Measurements from ENCODE around the gene NET1.
"Not testable (repeated sequence)": the region's sequence is repeated elsewhere in the genome, so short reads cannot be mapped to it uniquely, and the experiment has no call there.

The NET1 gene

DNA sequence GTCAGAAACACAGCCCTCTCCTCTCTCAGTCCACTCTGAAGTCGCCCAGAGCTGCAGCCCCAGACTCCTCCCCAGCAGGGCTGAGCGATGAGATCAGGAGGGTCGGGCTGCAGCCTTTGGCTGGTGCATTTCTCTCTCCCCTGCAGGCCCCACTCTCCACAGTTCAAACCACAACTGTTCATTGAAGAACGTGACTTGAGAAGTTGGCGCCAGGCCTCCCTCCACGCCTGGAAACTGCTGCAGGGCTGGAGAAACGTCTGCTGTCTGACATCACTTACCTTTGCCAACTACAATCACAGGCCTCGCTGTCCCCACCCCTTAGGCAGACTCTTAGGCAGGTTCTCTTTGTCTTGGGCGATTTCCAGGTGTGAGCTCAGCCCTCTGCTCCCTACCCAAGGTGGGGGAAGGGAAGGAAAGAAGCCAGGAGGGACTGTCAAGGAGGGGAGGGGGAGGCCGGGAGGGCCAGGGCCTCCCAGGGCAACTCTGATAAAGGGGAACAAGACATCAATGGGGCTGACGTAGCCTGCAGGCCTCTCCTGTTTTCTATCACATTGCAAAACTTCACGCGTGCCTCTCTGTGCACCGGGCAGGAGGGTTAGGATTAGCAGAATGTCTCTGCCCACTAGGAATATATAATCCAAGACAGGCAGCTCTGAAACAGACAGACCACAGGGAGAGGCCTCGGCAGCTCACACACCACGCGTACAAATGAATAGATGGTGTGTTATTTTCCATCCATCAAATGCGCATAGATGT, 54.3 kb downstream of the NET1 start:
- DNase-seq (ENCODE audit: low read depth) = no peak

DNA sequence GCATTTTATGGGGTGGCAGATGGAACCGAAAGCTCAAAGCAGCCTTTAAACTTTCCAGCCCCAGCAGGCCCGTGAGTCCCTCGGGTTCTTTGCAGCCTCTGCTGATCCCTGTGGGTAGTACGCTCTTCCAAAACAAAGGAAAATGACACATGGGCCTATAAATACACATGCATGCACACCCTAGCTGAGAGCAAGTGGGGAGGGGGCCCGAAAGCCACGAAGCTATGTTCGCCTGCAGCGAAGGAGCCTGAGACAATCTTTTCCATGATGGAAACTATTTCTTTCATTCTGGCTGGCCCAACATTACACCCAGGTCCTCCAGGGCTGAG, 54.8 kb downstream of the NET1 start:
- no peak for DNase-seq (ENCODE audit: low read depth)

DNA sequence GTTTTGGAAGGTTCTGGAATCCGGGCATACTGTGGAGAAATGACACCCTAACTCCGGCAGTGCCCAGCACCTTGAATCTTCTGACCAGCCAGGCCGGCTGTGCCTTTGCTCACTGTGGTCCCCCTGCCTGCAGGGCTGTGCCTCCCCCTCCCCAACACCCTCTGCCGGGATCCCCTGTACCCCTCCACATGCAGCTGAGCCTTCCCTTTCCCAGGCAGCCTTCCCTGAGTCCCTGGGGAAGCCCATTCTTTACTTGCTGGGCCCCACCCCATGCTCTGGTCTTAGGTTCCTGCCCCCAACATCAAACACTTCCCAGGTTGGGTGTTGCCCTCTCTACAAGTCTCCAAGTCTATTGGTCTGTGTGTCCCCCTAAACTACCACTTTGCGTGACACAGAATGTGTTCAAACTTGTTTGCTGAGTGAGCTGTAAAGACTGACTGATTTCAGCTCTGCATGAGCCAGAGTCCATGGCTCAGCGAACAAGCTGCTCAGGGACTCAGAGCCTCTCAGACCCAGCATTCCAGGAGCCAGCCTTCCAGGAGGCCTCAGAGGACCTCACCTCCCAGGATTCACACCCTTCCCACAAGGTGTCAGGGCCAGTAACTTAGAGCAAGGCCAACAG, 55.4 kb downstream of the NET1 start:
- no peak for DNase-seq (ENCODE audit: low read depth)

DNA sequence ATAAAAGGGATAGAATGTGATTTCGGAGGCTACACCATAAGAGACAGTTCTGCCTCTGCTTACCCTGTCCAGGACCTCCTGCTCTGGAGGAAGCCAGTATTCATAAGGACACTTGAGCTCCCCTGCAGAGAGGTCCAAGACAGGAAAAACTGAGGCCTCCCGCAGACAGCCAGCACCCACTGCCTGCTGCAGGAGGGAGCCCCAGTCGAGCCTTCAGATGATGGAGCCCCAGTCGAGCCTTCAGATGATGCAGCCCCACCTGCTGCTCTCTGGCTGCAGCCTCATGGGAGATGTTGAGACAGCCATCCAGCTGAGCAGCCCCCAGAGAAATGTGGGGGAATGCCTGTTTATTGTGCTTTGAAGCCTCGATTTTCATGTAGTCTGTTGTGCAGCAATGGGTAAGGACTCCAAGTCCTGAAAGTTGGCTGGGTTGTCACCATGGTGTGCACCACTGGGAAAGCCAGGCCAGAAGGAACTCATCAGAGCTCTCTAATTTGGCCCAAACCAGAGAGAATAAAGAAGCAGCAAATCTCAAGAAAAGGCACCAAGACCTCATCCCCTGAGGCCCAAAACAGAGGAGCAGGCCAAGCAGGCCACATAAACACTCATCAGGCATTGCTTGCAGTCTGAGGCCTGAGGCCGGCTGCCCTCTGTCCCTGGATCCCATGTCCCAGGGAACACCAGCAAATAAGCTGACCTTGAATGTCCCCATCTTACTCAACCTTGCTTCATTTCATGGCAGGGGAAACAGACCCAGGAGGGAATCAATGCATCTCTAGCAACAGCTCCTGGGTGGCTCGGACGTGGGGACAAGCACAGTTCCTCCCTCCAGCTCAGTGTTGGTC, 56.1 kb downstream of the NET1 start:
- no peak for DNase-seq (ENCODE audit: low read depth)

DNA sequence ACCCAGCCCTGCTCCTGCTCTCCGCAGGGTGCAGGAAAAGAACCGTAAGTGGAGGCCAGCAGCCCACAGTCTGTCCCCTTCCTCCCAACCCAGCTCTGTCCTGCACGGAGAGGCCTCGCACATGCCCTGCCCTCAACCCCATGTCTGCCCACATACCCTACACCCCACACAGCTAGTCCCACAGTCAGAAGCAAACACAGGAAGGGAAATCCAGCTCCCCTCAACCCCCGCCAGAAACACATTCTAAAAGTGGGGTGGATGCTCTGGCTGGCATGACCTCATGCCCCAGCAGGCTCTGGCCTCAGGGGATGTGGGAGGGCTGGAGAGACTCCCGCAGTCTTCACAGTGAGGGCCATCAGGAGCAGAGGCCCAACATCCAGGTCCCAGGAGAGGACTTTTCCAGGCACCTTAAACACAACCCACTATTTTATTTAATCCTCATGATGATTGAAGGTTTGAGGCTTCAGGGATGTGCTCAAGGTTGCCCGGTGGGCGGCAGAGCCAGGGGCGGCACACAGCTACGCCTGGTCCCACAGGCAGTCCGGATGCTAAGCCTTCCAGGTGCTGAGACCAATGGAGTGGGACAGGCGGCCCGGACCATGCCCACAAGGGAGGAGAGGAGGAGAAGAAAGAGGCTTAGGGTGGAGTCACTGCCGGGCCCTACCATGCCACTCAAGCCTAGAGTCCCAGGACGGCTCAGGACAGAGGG, 57.1 kb downstream of the NET1 start:
- DNase-seq (ENCODE audit: low read depth) = no peak

DNA sequence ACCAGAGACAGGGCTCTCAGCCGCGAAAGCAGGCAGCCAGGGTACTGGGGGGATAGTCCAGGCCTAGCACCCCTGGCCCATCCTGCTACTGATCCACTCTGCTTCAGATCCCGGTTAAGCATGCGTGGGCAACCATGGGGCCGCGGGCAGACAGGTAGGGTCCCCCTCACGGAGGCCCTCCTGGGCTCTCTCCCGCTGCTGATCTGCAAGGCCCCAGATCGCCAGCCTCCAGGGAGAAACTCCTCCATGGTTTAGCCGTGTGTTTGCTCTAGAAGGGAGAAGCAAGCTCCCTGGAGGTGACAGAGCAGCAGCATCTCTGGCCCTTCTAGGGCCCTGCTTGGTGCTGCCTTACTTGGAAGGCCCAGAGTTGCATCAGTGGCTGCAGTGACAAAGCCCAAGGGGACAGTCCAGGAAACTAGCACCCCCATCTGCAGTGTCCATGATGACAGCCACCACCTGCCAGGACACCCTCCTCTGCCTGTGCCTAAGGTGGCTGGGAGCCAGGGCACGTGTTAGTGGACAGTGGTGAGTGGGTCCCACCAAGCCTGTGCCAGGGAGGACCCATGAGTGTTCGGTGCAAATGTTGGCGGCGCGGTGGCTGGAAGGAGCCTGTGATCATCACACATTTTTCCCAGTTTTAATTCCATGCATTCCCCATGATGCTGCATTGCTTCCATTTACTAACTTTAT, 57.9 kb downstream of the NET1 start:
- DNase-seq (ENCODE audit: low read depth) = no peak

DNA sequence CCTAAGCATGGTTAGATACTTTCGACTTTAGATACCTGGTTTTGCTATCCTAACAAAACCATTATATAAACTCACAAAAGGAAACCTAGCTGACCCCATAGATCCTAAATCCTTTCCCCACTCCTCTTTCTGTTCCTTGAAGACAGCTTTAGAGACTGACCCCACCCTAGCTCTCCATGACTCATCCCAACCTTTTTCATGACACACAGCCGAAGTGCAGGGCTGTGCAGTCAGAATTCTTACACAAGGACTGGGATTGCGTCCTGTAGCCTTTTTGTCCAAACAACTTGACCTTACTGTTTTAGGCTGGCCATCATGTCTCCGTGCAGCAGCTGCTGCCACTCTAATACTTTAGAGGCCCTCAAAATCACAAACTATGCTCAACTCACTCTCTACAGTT, 62.3 kb downstream of the NET1 start:
- DNase-seq (ENCODE audit: low read depth) = not testable (repeated sequence)

DNA sequence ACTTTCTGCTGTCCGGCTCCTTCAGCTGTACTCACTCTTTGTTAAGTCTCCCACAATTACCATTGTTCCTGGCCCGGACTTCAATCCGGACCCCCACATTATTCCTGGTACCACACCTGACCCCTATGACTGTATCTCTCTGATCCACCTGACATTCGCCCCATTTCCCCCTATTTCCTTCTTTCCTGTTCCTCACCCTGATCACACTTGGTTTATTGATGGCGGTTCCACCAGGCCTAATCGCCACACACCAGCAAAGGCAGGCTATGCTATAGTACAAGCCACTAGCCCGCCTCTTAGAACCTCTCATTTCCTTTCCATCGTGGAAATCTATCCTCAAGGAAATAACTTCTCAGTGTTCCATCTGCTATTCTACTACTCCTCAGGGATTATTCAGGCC, 62.7 kb downstream of the NET1 start:
- not testable (repeated sequence) for DNase-seq (ENCODE audit: low read depth)

DNA sequence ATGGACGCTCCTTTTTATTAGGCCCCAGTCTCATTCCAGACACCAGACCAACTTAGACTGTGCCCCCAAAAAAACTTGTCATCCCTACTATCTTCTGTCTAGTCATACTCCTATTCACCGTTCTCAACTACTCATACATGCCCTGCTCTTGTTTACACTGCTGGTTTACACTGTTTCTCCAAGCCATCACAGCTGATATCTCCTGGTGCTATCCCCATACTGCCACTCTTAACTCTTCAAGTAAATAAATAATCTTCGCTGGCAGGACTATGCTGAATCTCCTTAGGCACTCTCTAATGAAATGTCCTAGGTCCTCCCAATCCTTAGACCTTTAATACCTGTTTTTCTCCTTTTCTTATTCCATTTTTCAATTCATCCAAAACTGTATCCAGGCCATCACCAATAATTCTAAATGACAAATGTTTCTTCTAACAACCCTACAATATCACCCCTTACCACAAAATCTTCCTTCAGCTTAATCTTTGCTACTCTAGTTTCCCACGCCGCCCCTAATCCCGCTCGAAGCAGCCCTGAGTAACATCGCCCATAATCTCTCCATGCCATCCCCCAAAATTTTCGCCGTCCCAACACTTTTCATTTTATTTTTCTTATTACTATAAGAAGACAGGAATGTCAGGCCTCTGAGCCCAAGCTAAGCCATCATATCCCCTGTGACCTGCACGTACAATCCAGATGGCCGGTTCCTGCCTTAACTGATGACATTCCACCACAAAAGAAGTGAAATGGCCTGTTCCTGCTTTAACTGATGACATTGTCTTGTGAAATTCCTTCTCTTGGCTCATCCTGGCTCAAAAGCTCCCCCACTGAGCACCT, 63.8 kb downstream of the NET1 start:
- not testable (repeated sequence) for DNase-seq (ENCODE audit: low read depth)

DNA sequence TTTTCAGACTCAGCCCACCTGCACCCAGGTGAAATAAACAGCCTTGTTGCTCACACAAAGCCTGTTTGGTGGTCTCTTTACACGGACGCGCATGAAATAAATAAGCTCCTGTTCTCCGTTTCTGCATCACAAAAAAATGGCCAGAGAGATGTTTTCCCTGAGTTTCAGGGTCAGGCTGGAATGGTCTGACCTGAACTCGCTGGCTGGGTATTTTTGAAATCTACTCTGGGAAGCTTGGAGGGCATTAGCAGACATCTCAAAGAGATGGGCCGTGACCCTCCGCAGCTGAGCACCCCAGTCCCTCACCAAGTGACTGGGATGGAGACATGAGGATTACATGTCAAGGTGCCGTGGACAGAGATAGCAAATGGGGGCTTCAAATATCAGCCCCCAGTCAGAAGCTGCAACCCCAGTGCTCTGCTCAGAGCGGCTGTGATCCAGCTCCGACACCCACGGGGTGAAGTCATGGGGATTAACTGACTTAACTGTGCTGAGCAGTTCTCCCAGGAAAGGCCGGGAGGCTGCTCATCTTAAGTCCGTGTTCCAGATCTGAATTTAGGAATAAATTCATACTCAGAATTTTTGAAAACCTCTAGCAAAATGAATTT, 64.7 kb downstream of the NET1 start:
- no peak for DNase-seq (ENCODE audit: low read depth)

DNA sequence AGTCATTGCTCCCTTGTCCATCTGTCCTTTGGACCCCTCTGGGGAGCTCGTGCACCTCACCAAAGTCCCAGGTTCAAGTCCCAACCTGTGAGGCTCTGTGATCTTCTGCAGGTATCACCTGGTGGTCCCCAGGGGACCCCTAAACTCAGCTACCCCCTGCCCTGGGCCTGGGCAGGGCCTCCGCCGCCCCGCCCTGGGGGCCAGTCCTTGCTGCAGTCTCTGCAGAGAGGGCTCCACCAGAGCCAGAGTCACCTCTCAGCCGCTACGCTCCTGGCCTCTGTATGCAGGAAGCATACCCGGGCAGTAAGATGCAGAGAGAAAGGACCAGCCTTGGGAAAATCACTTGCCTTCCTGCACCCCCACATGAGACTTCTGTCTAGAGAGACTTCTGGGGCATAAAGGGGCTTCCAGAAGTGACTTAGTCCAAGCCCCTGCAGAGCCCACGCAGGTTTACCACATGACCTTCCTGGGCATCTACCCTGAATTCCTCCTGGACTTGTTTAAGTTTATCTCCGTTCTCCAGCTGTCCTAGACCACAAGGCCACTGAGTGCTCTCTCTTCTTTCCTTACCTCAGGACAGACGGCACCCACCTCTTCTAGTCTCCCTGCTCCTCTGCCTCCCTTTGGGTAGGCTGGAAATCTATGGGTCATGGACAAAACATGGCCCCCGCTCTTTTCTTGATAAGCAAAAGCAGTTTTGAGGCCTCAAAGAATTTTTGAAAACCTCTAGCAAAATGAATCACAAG, 65.8 kb downstream of the NET1 start:
- no peak for DNase-seq (ENCODE audit: low read depth)

DNA sequence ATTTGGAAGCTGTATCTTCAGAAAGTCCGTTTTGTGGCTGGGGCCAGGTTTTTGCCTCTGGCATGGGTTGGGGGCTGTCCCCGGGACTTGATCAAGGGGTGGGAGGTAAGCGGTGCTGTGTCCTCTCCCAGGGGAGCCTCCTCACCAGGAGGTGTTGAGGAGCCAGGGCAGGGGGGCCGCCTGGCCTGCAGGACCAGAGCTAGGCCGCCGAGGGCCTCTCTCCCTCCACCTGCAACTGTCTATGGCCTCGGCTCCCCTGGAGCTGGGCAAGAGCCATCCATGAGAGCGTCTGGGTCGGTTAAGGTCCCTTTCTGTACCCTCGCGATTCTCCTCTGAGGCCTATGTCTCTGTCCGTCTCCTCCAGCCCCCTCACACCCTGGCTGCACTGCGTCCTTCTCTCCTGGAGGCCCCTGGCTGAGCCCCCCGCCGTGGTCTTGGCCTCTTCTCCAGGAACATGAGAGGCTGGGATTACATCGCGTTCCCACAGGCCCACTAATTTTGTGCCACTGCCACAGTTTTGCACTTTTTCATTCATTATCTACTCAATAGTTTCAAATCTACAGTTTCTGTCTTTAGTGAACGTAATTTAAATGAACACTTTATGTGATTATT, 66.4 kb downstream of the NET1 start:
- DNase-seq (ENCODE audit: low read depth) = no peak

DNA sequence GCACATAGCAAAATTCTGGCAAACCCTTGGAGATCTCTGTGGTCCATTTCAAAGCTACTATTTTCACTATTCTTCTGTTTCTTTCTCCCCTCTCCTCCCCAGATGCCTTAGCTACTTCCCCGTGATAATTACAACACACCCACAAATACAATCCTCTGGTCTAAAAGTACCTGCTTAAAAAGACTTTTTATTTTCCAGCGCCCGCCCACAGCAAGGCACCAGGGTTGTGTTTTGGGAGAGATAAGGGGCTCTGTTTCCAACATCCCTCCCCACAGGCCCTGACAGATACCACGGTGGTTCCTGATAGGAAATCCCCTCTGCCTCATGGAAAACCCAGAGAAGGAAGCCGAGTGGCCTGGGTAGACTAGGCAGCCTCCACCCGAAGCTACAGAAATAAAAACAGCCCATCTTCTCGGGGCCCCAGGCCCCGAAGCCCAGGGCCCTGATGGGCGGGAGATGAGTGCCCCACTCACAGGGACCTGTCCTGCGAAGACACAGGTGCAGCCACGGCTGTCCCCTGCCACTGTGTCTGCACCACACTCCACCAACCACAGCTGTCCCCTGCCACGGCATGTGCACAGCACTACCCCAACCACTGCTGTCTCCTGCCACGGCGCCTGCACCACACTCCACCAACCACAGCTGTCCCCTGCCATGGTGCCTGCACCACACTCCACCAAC, 67.3 kb downstream of the NET1 start:
- DNase-seq (ENCODE audit: low read depth) = no peak

DNA sequence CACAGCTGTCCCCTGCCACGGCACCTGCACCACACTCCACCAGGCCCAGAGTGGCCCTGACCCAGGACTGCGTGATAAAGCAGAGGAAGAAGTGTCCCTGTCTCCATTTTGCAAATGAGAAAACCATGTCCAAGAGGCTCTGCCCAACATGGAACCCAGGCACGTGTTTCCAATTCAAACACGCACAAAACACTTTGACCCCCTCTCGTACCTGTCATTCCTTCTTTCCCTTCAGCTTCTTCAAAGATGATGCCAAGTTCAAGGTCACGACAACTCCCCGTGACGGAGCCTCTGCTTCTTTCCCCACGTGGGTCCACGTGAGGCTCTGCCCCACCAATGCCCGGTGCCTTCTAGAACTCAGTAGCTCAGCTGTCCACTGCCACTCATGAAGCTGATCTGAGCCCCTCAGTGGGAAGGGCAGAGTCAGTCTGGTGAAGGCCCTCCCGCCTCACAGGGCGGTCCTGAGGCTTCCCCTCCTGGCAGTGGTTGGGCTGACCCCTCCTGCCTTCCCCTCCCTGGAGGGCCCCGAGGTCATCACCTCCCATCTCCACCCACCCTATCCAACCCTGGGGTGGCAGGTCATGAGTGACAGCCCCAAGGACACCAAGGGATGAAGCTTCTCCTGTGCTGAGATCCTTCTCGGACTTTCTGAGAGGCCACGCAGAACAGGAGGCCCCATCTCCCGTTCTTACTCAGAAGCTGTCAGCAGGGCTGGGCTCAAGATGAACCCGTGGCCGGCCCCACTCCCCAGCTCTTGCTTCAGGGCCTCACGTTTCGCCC, 68.0 kb downstream of the NET1 start:
- no peak for DNase-seq (ENCODE audit: low read depth)

DNA sequence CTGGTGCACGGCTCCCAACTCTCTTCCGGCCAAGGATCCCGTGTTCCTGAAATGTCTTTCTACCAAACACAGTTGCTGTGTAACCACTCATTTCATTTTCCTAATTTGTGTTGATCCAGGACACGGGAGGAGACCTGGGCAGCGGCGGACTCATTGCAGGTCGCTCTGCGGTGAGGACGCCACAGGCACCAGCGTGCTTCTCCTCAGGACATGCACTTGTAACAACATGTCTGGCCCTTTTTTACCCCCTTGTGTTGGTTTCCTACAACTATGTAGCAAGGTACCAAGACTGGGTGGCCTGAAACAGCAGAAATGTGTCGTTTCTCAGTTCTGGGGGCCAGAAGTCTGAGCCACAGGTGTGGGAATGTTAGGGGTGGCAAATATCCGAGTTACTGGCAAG, 68.8 kb downstream of the NET1 start:
- DNase-seq (ENCODE audit: low read depth) = no peak

DNA sequence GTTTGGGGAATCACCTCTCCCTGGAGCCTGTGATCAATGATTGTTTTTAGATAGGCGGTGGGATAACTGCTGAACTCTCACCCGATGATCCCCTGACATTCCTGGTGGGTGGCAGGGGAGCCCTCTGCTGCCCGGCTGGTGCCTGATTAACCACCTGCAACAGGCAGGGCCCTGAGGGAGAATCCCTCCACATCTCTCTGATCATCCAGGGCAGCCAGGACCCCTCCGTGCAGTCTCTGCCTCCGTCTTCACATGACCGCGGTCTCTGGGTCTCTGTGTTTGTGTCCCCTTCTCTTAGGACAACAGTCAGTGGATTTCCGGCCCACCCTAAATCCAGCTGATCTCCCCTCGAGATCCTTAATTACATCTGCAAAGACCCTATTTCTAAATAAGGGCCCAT, 69.7 kb downstream of the NET1 start:
- DNase-seq (ENCODE audit: low read depth) = no peak

DNA sequence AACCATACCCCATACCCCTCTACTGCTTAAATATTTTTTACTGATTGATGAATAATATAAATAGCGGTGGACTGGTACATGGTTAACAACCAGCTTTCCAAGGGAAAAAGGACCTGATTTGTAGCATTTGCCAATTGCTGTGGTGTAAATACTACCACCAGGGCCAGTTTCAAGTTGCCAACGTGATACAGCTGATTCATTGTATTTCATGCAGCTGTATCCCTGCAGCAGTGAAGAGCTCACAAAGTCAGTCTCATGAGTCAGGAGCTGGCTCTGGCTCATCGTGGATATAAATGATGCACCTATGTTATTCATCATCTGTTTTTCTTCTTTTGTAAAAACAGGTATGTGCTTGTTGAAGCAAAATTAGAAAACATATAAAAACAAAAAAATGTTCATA, 71.8 kb downstream of the NET1 start:
- no peak for DNase-seq (ENCODE audit: low read depth)

DNA sequence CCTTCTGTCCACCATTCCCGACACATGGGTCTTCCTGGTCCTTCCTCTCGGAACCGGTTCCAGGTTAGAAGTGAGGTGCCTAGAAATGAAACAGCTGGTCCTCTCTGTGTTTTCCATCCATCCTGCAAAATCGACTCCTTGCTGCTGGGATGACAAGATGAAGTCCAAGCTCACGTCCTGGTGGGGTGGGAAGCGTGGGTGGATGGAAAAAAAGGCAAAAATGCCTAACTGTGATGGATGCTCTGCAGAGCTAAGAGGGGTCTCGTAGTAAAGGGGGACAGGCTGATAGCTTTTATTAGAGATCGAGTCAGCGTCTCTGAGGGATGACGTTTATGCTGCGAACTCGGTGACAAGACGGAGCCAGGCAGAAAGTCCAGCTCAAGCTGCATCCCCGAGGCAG, 72.9 kb downstream of the NET1 start:
- no peak for DNase-seq (ENCODE audit: low read depth)
